Neutrophil (primary cell): ENCODE results near the gene FAM89B.

Experiments
- H3K27ac ChIP-seq: fragments of 200-600 bp; sonication (generic); 2 replicates; pipeline ENCODE4 v1.5.1; 2016; ENCODE audit warnings: mild to moderate bottlenecking, moderate library complexity
- H3K27me3 ChIP-seq: fragments of 200-600 bp; sonication (generic); 2 replicates; pipeline ENCODE4 v1.6.0; 2016; ENCODE audit warnings: mild to moderate bottlenecking
- H3K36me3 ChIP-seq: fragments of 200-600 bp; sonication (generic); 2 replicates; pipeline ENCODE4 v1.5.1; 2017
- H3K4me1 ChIP-seq, 2 experiments: fragments of 200-600 bp in 1 of 2; sonication (generic) in 1 of 2; 1 replicate in 1 of 2; 2 replicates in 1 of 2; pipeline versions ENCODE4 v1.5.1 to v1.6.1; 2013 to 2016; ENCODE audit warnings: low read depth in 1 of 2, low read length in 1 of 2, mild to moderate bottlenecking in 1 of 2, moderate library complexity in 1 of 2; ENCODE audit not compliant: control insufficient read depth in 1 of 2, insufficient read depth in 1 of 2
- H3K4me3 ChIP-seq, 2 experiments: fragments of 200-600 bp in 1 of 2; sonication (generic) in 1 of 2; 1 replicate in 1 of 2; 2 replicates in 1 of 2; pipeline ENCODE4 v1.5.1; 2013 to 2016; ENCODE audit warnings: low read depth in 1 of 2, low read length in 1 of 2, mild to moderate bottlenecking in 1 of 2, moderate library complexity in 1 of 2
- H3K9me3 ChIP-seq: fragments of 200-600 bp; sonication (generic); 2 replicates; pipeline ENCODE4 v1.5.1; 2016
- TF ChIP-seq, protein P1 (sequence below): fragments of 200-600 bp; sonication (generic); IDR thresholded peaks from 2 replicates; pipeline ENCODE4 v1.5.1; 2016; ENCODE audit warnings: antibody characterized with exemption

The FAM89B gene

GRCh38 chr11:65617136-65617850 lies 45.0 kb downstream of the FAM89B start:
- H3K4me3 ChIP-seq: peak overlapping the region in 1 of 2 experiments; percentile 96
- no peaks in the 10 kb centered on the region for H3K27me3 ChIP-seq
- TF ChIP-seq, protein P1, sequence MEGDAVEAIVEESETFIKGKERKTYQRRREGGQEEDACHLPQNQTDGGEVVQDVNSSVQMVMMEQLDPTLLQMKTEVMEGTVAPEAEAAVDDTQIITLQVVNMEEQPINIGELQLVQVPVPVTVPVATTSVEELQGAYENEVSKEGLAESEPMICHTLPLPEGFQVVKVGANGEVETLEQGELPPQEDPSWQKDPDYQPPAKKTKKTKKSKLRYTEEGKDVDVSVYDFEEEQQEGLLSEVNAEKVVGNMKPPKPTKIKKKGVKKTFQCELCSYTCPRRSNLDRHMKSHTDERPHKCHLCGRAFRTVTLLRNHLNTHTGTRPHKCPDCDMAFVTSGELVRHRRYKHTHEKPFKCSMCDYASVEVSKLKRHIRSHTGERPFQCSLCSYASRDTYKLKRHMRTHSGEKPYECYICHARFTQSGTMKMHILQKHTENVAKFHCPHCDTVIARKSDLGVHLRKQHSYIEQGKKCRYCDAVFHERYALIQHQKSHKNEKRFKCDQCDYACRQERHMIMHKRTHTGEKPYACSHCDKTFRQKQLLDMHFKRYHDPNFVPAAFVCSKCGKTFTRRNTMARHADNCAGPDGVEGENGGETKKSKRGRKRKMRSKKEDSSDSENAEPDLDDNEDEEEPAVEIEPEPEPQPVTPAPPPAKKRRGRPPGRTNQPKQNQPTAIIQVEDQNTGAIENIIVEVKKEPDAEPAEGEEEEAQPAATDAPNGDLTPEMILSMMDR: no peak
- no peaks in the 10 kb centered on the region for H3K9me3 ChIP-seq
- peaks cover 62% of the 10 kb centered on the region for H3K36me3 ChIP-seq
- H3K27ac ChIP-seq: peak overlapping the region; percentile 98
- peaks cover 27 to 34% of the 10 kb centered on the region in 2 experiments for H3K4me1 ChIP-seq

DNA sequence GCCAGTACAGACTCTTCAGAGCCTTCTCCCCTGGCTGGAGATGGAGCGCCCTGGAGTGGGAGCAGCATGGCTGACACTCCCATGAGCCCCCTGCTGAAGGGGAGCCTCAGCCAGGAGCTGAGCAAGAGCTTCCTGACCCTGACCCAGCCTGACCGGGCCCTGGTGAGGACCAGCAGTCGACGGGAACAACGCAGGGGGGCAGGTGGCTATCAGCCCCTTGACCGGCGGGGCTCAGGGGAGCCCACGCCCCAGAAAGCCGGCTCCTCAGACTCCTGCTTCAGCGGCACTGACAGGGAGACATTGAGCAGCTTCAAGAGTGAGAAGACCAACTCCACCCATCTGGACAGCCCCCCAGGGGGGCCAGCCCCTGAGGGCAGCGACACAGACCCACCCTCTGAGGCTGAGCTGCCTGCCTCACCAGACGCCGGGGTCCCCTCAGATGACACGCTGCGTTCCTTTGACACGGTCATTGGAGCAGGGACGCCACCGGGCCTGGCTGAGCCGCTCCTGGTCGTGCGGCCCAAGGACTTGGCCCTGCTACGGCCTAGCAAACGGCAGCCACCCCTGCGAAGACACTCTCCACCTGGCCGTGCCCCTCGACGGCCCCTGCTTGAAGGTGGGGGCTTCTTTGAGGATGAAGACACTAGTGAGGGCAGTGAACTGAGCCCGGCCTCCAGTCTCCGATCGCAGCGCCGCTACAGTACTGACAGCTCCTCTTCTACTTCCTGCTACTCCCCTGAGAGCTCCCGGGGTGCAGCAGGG lies 45.8 kb downstream of the FAM89B start:
- Histone ChIP-seq H3K9me3 (no peaks in the 10 kb centered on the region), H3K4me1 (peaks cover 18 to 25% of the 10 kb centered on the region in 2 experiments), H3K4me3 (no peak overlapping the region), H3K27ac (no peak overlapping the region), H3K27me3 (no peaks in the 10 kb centered on the region), H3K36me3 (peaks cover 61% of the 10 kb centered on the region)
- TF ChIP-seq, protein P1: no peak

GRCh38 chr11:65618763-65619162 lies 46.4 kb downstream of the FAM89B start:
- TF ChIP-seq, protein P1: no peak
- Histone ChIP-seq H3K27me3 (no peaks in the 10 kb centered on the region), H3K4me3 (no peak overlapping the region), H3K4me1 (peaks cover 16 to 22% of the 10 kb centered on the region in 2 experiments), H3K9me3 (no peaks in the 10 kb centered on the region), H3K27ac (no peak overlapping the region), H3K36me3 (peaks cover 67% of the 10 kb centered on the region)

DNA sequence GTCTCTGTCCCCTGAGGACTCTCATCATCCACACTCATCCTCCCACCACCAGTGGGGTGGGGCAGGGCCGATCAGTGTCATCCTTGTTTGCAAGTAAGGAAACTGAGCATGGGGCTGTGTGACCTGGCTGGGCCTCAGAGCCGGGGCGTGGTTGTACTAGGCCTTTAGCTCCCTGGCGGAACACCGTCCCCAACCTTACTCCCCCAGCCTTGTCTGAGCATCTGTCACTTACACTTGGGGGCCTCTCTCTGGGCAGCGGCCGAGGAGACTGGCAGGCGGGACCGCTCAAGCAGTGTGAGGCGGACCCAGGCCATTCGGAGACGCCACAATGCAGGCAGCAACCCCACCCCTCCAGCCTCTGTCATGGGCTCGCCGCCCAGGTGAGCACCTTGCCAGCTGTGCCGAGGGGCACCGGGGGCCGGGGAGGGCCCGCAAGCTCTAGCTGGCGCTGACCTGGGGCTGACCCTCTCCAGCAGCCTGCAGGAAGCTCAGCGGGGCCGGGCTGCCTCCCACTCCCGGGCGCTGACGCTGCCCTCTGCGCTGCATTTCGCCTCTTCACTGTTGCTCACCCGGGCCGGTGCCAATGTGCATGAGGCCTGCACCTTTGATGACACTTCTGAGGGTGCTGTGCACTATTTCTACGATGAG lies 47.1 kb downstream of the FAM89B start:
- Histone ChIP-seq H3K4me3 (no peak overlapping the region), H3K4me1 (peaks cover 14 to 22% of the 10 kb centered on the region in 2 experiments), H3K27ac (no peak overlapping the region), H3K27me3 (no peaks in the 10 kb centered on the region), H3K36me3 (peaks cover 73% of the 10 kb centered on the region), H3K9me3 (no peaks in the 10 kb centered on the region)
- TF ChIP-seq, protein P1: no peak

GRCh38 chr11:65620666-65621065 lies 48.3 kb downstream of the FAM89B start:
- Histone ChIP-seq H3K27ac (no peak overlapping the region), H3K9me3 (no peaks in the 10 kb centered on the region), H3K4me3 (no peak overlapping the region), H3K27me3 (no peaks in the 10 kb centered on the region), H3K36me3 (peaks cover 86% of the 10 kb centered on the region), H3K4me1 (peaks cover 13 to 18% of the 10 kb centered on the region in 2 experiments)
- TF ChIP-seq, protein P1: no peak
